Dendritic cell treated with granulocyte-macrophage colony-stimulating factor and Interleukin-4, amounts not matched to agents 40 ng/mL and 50 ng/mL, for 4 days (primary cell): ENCODE results near the gene RCAN2.
A peak's percentile ranks its signal among the peaks of the same experiment; 100 is the strongest.

Experiments
- H3K27ac Mint-ChIP-seq: one replicate; pipeline ENCODE4 v1.8.0; 2022; ENCODE audit warnings: mild to moderate bottlenecking, mixed read lengths
- H3K27me3 Mint-ChIP-seq: one replicate; pipeline ENCODE4 v1.8.0; 2022; ENCODE audit warnings: mild to moderate bottlenecking, mixed read lengths
- H3K36me3 Mint-ChIP-seq: one replicate; pipeline ENCODE4 v1.8.0; 2022; ENCODE audit warnings: low read depth, mixed read lengths
- H3K4me1 Mint-ChIP-seq: one replicate; pipeline ENCODE4 v1.8.0; 2022; ENCODE audit warnings: low read depth, mixed read lengths
- H3K4me3 Mint-ChIP-seq: one replicate; pipeline ENCODE4 v1.8.0; 2022; ENCODE audit warnings: mild to moderate bottlenecking, moderate library complexity, mixed read lengths
- H3K9me3 Mint-ChIP-seq: one replicate; pipeline ENCODE4 v1.8.0; 2022; ENCODE audit warnings: mixed read lengths
- intact Hi-C: fragments of 100-400 bp; cut with micrococcal nuclease; formaldehyde crosslinking; loops from one replicate; pipeline ENCODE4 v1.15.0; 2022

RCAN2 gene

DNA sequence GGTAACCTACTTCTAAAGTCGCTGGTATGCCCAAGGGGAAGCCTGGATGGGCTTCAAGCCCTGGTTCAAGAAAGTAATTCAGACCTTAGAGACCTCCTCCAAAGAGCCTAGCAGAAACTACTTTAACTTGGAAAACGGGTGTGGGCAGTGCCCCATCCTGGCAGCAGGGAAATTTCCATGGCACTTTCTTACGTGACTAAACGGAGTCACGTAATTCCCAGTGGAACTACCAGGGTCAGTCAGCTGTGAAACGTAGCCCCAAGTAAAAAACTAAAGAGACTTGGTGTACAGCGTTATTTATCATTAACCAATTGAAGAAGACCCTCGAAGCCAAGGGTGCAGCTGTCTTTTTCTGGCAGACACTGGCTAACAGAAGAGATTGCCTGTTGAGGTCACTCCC is 114.0 kb downstream of the RCAN2 start:
- Mint-ChIP-seq H3K4me3 (no peak overlapping the region), H3K27ac (peak overlapping the region; percentile 81), H3K9me3 (no peaks in the 10 kb centered on the region), H3K4me1 (peaks cover 23% of the 10 kb centered on the region), H3K27me3 (no peaks in the 10 kb centered on the region), H3K36me3 (no peaks in the 10 kb centered on the region)
- intact Hi-C loops: no loop called here

DNA sequence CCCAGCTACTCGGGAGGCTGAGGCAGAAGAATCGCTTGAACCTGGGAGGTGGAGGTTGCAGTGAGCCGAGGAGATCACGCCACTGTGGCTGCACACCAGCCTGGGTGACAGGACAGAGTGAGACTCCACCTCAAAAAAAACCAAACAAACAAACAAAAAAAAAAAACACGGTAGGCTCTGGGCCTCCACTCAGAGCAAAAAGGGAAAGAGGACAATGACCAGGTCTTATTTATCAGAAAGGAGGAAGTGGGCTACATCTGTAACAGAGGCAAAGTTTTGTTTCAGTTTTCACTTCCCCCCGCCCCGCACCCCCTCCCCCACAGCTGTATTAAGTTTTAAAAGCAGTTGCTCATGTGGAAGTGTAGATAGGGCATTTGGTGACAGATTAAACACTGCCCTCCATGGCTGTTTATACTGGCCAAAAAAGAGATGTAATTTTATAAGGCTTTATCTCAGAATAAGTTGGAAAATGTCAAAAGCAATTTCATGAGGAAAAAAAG is 114.6 kb downstream of the RCAN2 start:
- intact Hi-C loops: no loop called here
- Mint-ChIP-seq H3K27me3 (no peaks in the 10 kb centered on the region), H3K27ac (peak overlapping the region; percentile 81), H3K4me1 (peaks cover 26% of the 10 kb centered on the region), H3K9me3 (peaks cover 3% of the 10 kb centered on the region), H3K36me3 (no peaks in the 10 kb centered on the region), H3K4me3 (no peak overlapping the region)

DNA sequence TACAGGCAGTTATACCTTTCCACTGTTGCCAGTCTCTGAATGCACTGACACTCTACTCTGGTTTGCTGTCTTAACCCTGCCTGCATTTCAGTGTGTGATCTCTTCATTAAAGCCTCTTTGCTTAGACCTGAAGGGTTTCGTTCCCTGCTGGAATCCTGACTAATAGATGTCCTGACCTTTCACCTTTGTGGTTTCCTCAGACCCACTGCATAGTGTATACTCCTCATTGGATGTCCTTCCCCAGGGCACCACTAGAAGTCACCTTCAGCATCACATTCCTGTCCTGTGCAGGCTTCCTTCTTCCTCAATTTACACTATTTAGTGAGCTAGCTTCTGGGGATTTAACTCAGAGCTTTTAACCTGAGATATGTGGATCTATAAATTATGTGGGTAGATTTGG is 120.6 kb downstream of the RCAN2 start:
- Mint-ChIP-seq H3K27me3 (no peaks in the 10 kb centered on the region), H3K36me3 (no peaks in the 10 kb centered on the region), H3K4me1 (peaks cover 21% of the 10 kb centered on the region), H3K9me3 (peaks cover 8% of the 10 kb centered on the region), H3K4me3 (no peak overlapping the region), H3K27ac (no peak overlapping the region)
- intact Hi-C loops: no loop called here

DNA sequence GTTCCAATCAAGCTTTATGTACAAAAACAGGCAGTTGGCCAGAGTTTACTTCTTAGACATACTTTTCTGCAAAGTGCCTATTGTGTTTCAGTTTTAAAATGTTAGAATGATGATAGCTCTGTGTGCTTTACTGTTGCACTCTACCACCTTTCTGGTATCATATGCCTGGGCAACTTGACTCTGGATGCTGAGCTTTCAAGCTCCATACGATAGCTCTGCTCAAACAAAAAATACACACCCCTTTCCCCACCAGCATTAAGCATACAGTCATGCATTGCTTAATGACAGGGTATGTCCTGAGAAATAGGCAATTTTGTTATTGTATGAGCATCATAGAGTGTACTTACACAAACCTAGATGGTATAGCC is 123.1 kb downstream of the RCAN2 start:
- no peaks in the 10 kb centered on the region for H3K27me3 Mint-ChIP-seq
- intact Hi-C loops: no loop called here
- H3K36me3 Mint-ChIP-seq: no peaks in the 10 kb centered on the region
- H3K9me3 Mint-ChIP-seq: peaks cover 8% of the 10 kb centered on the region
- no peak overlapping the region for H3K4me3 Mint-ChIP-seq
- H3K27ac Mint-ChIP-seq: no peak overlapping the region
- H3K4me1 Mint-ChIP-seq: peaks cover 14% of the 10 kb centered on the region

DNA sequence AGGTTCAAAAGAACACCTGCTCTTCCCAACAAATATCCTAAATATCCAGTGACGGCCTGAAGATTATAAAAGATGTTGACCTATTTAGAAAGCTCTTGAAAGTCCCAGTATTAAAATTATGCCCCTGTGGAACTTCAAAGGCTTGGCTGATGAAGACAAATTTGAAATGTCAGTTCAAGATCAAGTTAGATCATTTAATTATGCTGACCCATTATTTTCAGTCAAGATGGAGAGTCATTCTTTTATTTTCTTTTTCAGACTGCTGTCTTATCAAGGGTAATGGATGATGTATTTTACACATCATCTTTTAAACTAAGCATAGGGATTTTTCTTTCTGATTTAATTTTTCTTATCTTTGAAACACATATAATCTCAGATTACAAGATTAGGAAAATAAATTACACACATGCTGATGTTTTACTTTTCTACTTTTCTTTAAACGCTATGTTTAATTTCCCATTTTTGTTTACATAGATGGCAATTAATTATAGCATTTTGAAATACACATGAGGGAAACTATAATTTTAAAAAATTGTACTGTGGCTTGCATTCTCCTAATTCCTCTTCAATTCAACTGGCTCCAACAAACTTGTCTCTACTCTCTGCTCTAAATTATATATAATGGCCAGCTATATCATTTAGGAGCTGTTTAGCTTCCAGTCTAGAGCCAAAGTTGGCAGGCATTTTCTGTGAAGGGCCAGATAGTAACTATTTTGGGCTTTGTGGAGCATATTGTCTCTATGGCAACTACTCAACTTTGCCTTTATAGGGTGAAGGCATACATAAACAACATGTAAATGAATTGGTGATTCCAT is 123.7 kb downstream of the RCAN2 start:
- Mint-ChIP-seq H3K27ac (no peak overlapping the region), H3K9me3 (peaks cover 8% of the 10 kb centered on the region), H3K4me1 (peaks cover 14% of the 10 kb centered on the region), H3K4me3 (no peak overlapping the region), H3K36me3 (no peaks in the 10 kb centered on the region), H3K27me3 (no peaks in the 10 kb centered on the region)
- intact Hi-C loops: no loop called here

DNA sequence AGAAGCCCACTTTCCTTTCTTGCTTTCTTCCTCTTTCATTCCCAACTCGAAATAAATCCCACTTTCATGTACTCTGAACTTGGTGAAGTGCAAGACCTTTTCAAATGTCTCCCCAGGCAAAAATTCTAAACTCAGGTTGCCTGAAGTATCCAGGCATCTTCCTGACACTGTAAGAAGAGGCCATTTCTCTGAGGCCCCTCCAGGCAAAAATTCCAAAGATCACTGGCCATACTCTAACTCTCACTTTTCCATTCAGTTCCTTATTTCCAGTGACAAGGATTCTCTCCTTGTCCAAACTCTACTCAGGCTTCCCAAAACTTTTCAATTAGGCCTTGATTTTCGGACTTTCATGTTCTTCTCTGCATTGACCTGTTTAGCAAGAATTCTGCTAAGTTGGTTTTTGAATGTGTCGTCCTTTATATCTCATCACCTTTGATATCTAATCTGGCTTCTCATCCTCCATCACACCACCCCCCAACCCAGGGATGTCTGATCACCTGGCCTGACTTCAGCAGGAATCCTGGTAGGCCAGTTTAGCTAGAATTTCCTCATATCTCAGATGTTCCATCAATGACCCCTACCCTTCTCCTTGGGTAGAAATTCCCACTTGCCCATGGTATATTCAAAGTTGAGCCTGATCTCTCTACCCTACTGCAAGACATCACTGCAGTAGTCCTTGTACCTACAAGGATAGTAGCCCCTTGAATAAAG is 124.9 kb downstream of the RCAN2 start:
- no peaks in the 10 kb centered on the region for H3K27me3 Mint-ChIP-seq
- no peaks in the 10 kb centered on the region for H3K36me3 Mint-ChIP-seq
- intact Hi-C loops: no loop called here
- peaks cover 8% of the 10 kb centered on the region for H3K4me1 Mint-ChIP-seq
- peaks cover 2% of the 10 kb centered on the region for H3K9me3 Mint-ChIP-seq
- H3K4me3 Mint-ChIP-seq: no peak overlapping the region
- H3K27ac Mint-ChIP-seq: no peak overlapping the region

DNA sequence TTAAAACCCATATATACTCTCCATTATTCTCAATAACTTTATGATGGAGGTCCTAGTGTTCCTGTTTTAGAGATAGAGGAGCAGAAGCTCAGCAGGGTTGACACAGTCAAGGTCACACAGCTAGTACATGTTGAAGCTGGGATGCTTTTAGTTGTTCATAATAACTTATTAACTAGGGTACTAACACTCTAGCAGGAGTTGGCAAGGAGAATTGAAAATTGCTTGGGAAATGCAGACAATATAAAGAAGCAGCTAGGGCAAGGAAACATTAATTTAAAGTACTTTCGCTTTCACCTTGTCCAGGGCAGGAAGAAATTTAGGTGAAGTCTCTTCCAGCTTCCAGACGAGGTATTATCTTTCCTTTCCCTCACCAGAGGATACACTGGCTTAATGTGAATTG is 133.7 kb downstream of the RCAN2 start:
- Mint-ChIP-seq H3K4me3 (no peak overlapping the region), H3K27ac (no peak overlapping the region), H3K27me3 (no peaks in the 10 kb centered on the region), H3K4me1 (peaks cover 8% of the 10 kb centered on the region), H3K9me3 (no peaks in the 10 kb centered on the region), H3K36me3 (no peaks in the 10 kb centered on the region)
- intact Hi-C loops: no loop called here

DNA sequence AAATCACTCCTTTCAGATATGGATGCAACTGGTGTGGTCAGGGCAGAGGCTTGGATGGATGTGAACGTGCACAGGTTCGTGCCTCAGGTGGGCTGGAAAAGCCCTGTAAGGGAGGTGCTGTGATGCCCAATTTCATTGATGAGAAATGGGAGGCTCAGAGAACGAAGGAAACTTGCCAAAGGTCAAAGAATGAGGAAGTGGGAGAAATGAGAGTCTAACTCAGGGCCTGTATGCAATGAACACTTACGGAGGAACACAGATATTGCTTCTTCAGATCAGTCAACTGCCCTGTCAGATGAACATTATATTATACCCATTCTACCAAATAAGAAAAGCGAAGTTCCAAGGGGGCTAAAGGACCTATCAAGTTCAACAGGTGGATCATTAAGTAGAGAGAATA is 134.7 kb downstream of the RCAN2 start:
- H3K36me3 Mint-ChIP-seq: no peaks in the 10 kb centered on the region

DNA sequence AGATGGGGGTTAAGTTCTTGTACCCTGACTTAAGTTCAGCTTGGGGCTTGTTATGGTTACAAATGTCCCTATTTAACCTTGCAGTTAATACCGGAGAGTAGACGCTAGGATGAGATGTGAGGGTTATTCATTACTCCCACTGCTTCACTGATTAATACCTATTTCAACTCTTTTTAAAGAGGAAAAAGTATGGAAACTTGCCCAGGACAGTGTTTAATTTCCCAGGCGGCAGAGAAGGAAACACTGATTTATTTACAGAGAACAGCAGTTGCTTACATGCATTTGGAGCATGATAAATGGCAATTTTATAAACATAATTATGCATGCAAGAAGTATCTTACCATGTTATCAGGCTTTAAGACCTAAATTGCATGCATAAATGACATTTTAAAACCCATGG is 137.7 kb downstream of the RCAN2 start:
- no peak overlapping the region for H3K4me3 Mint-ChIP-seq
- H3K27ac Mint-ChIP-seq: no peak overlapping the region
- no peaks in the 10 kb centered on the region for H3K27me3 Mint-ChIP-seq
- intact Hi-C loops: no loop called here
- peaks cover 8% of the 10 kb centered on the region for H3K4me1 Mint-ChIP-seq
- no peaks in the 10 kb centered on the region for H3K9me3 Mint-ChIP-seq
- H3K36me3 Mint-ChIP-seq: no peaks in the 10 kb centered on the region

More for the DNA sequence above, 134.7 kb downstream of the RCAN2 start:
- Mint-ChIP-seq H3K27me3 (no peaks in the 10 kb centered on the region), H3K9me3 (no peaks in the 10 kb centered on the region), H3K4me3 (no peak overlapping the region), H3K4me1 (peaks cover 8% of the 10 kb centered on the region), H3K27ac (no peak overlapping the region)
- intact Hi-C loops: no loop called here

DNA sequence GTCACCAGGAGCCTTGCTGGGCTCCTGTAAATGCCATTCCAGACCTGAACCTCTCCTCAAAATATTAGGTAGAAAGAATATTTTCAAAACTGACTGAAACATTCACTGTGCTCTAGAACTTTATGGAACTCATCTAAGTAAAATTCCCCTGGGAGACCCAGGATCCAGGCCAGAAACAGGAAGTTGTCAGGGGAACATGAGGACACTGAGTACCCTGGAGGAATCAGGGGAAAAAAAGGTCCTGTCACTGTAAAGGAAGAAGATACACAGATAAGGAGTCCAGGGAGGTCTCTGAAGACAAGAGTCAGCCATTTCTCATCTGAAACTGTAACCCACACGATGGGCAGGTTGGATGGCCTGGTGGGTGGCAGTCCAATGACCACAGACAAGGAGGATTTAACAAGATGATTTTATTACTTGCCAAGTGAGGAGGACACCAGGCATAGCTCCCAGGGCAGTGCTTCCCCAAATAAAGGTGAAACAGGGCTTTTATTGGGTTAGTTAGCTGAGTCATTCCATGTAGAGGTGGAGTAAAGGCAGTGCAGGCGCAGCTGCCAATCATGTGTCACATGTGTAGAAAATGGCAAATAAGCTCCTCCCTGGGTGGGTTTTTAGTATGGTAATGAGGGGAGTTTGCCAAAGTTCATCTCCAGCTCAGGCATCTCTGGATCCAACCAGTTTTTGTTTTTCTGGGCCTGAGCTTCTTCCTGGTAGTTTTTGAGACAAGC is 138.5 kb downstream of the RCAN2 start:
- no peak overlapping the region for H3K4me3 Mint-ChIP-seq
- peaks cover 8% of the 10 kb centered on the region for H3K4me1 Mint-ChIP-seq
- intact Hi-C loops: no loop called here
- no peaks in the 10 kb centered on the region for H3K9me3 Mint-ChIP-seq
- H3K27ac Mint-ChIP-seq: no peak overlapping the region
- no peaks in the 10 kb centered on the region for H3K36me3 Mint-ChIP-seq
- no peaks in the 10 kb centered on the region for H3K27me3 Mint-ChIP-seq

DNA sequence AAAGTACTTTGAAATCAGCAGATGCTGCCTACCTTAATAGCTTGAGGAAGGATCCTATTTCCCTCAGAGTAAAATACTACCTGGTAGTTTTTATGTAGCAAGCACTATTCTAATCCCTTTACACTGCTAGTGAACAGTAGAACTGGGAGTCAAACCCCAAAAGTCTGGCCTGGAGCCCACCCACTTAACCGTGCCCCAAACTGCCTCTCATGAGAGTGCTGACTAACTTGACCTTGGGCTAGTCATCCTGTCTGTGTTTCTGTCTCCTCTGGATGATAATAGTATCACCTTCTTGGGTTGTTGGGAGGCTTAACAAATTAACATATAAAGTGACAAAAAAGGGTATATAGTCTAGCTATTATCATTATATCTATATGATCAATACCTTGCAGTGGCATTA is 140.5 kb downstream of the RCAN2 start:
- H3K9me3 Mint-ChIP-seq: no peaks in the 10 kb centered on the region
- intact Hi-C loops: no loop called here
- no peaks in the 10 kb centered on the region for H3K36me3 Mint-ChIP-seq
- no peak overlapping the region for H3K4me3 Mint-ChIP-seq
- no peaks in the 10 kb centered on the region for H3K27me3 Mint-ChIP-seq
- no peaks in the 10 kb centered on the region for H3K4me1 Mint-ChIP-seq
- H3K27ac Mint-ChIP-seq: no peak overlapping the region

DNA sequence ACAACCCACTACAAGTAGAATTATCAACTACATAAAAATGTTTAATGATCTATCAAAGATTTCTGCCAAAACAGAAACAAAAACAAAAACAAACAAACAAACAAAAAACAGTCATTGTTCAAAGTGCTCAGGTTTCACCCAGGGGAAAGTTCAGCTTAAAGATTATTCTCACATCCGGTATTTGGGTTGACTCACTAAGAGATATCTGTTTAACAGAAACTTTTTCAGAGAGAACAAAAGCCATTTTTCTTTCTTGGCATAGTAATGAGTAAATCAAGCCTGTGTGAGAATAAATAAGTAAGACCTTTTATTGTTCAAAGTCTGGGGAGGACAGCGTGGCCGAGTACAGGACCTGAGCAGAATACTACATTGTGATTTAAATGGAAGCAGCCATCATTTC is 143.6 kb downstream of the RCAN2 start:
- Mint-ChIP-seq H3K27ac (no peak overlapping the region), H3K36me3 (no peaks in the 10 kb centered on the region), H3K27me3 (no peaks in the 10 kb centered on the region), H3K4me1 (no peaks in the 10 kb centered on the region), H3K4me3 (no peak overlapping the region), H3K9me3 (no peaks in the 10 kb centered on the region)
- intact Hi-C loops: no loop called here

DNA sequence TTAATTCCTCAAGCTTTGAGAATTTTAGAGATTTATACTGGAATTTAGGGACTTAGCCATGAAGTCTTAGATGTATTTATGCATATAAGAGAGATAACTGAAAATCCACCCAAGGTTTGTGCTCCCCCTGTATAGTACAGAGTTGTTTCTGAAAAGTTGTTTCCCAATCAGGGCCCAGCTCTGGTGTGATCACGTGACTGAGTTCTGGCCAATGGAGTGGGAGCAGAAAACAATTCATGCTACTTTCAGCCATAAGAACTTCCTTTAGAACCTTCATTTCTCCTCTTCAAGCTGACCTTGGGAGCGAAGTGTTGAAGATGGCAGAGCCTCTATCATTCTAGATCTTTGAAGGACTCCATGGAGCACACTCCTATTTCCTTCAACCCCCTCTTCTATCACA is 151.0 kb downstream of the RCAN2 start:
- intact Hi-C loops: no loop called here
- Mint-ChIP-seq H3K4me1 (no peaks in the 10 kb centered on the region), H3K36me3 (no peaks in the 10 kb centered on the region), H3K27me3 (no peaks in the 10 kb centered on the region), H3K4me3 (no peak overlapping the region), H3K27ac (no peak overlapping the region), H3K9me3 (no peaks in the 10 kb centered on the region)

DNA sequence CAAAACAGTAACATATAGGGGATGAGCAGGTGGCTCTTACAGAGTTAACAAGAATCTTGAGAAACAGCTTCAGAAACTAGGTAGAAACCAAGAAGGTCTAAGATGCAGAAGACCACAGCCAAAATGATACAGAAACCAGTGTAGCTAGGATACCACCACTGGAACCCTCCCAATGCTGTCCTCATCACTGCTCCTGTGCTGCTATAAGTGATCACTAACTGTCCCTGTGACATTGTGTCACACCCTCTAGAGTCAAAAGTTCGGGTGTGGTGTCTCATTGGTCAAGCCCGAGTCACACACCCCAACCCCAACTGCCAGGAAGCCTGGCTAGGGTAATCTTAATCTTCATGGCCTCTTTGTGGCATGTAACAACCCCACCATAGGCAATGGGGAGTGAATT is 153.1 kb downstream of the RCAN2 start:
- Mint-ChIP-seq H3K27me3 (no peaks in the 10 kb centered on the region), H3K36me3 (no peaks in the 10 kb centered on the region), H3K9me3 (no peaks in the 10 kb centered on the region), H3K4me1 (no peaks in the 10 kb centered on the region), H3K27ac (no peak overlapping the region), H3K4me3 (no peak overlapping the region)
- intact Hi-C loops: no loop called here
